K562 (cell line): ENCODE data around the gene POLR1B.

Source experiments
- CC2D1A ChIP-seq: fragments of 450-650 bp; IDR thresholded peaks from 2 replicates; pipeline ENCODE4 v1.6.1; 2017; ENCODE audit warnings: mild to moderate bottlenecking
- CTCF ChIP-seq, 3 experiments: IDR thresholded peaks in 2 of 3; conservative IDR thresholded peaks in 1 of 3; 2 replicates each; pipeline ENCODE4 v1.5.1; 2011 to 2012; ENCODE audit warnings: low read length in 3 of 3, mild to moderate bottlenecking in 3 of 3, control low read depth in 2 of 3, improper control_type of control experiment in 1 of 3, inconsistent platforms in 1 of 3, low read depth in 1 of 3, mixed read lengths in 1 of 3, moderate library complexity in 1 of 3; ENCODE audit not compliant: insufficient read depth in 2 of 3
- GTF2F1 ChIP-seq: IDR thresholded peaks from 2 replicates; pipeline ENCODE4 v1.6.1; 2011; ENCODE audit warnings: low read depth, low read length, improper control_type of control experiment
- KLF1 ChIP-seq: fragments of 450-650 bp; IDR thresholded peaks from 2 replicates; pipeline ENCODE4 v1.6.1; 2016; ENCODE audit warnings: missing genetic modification characterization, missing compliant biosample characterization
- L3MBTL2 ChIP-seq: fragments of 450-650 bp; IDR thresholded peaks from 2 replicates; pipeline ENCODE4 v1.6.1; 2016; ENCODE audit warnings: mild to moderate bottlenecking, moderate library complexity
- MXD1 ChIP-seq: fragments of 250-450 bp; sonication (Bioruptor Pico); IDR thresholded peaks from 2 replicates; pipeline ENCODE4 v1.8.0; 2021; ENCODE audit warnings: borderline replicate concordance, mild to moderate bottlenecking, moderate library complexity; ENCODE audit not compliant: poor library complexity, severe bottlenecking
- POLR2A ChIP-seq: fragments of 450-650 bp; conservative IDR thresholded peaks from 2 replicates; pipeline ENCODE4 v1.6.1; 2016
- POLR2AphosphoS5 ChIP-seq: IDR thresholded peaks from 2 replicates; pipeline ENCODE4 v1.6.1; 2011; ENCODE audit warnings: mild to moderate bottlenecking, low read depth, low read length, moderate library complexity; ENCODE audit not compliant: control insufficient read depth, insufficient read depth
- REST ChIP-seq, 2 experiments: fragments of 450-650 bp; formaldehyde crosslinking in 1 of 2; IDR thresholded peaks; 2 replicates each; pipeline versions ENCODE4 v1.4.0 to v1.6.1; 2014 to 2020; ENCODE audit warnings: mild to moderate bottlenecking in 2 of 2, borderline replicate concordance in 1 of 2, low read depth in 1 of 2
- SMARCA5 ChIP-seq: fragments of 450-650 bp; IDR thresholded peaks from 2 replicates; pipeline ENCODE4 v1.6.1; 2016
- SRSF9 ChIP-seq: fragments of 200-400 bp; formaldehyde crosslinking; IDR thresholded peaks from 2 replicates; pipeline ENCODE4 v1.6.1; 2017; ENCODE audit warnings: low read depth, low read length, borderline replicate concordance
- USF1 ChIP-seq: sonication (generic); formaldehyde crosslinking; IDR thresholded peaks from 2 replicates; pipeline ENCODE4 v1.9.0; 2022; ENCODE audit warnings: mild to moderate bottlenecking, missing genetic modification reagents
- ZBTB43 ChIP-seq: sonication (generic); formaldehyde crosslinking; IDR thresholded peaks from 2 replicates; pipeline ENCODE4 v1.8.0; 2023; ENCODE audit warnings: mild to moderate bottlenecking, missing genetic modification reagents
- ZBTB7A ChIP-seq: IDR thresholded peaks from 2 replicates; pipeline ENCODE4 v1.6.1; 2011; ENCODE audit warnings: low read depth, mild to moderate bottlenecking, low read length, moderate library complexity, borderline replicate concordance; ENCODE audit not compliant: control insufficient read depth

GRCh38 chr2:112529757-112530156 is 12.5 kb upstream of the POLR1B start:
- TF ChIP-seq USF1 (CRISPR knock-in tag): no peak
- TF ChIP-seq CTCF (IDR thresholded peaks at IDR 0.05 in 2 of 3, conservative IDR thresholded peaks at IDR 0.05 in 1 of 3; ENCODE audit: insufficient read depth in 2 of 3, low read depth in 1 of 3, low read length in 3 of 3): no peak
- TF ChIP-seq POLR2AphosphoS5: no peak
- no peak for TF ChIP-seq GTF2F1
- TF ChIP-seq SRSF9: no peak
- no peak for TF ChIP-seq L3MBTL2
- TF ChIP-seq POLR2A: no peak
- no peak for TF ChIP-seq REST (IDR thresholded peaks at IDR 0.05; ENCODE audit: borderline replicate concordance)
- no peak for TF ChIP-seq REST (CRISPR knock-in tag; IDR thresholded peaks at IDR 0.05; ENCODE audit: low read depth)
- no peak for TF ChIP-seq ZBTB7A
- TF ChIP-seq MXD1 (CRISPR knock-in tag): no peak
- no peak for TF ChIP-seq KLF1 (tag)
- TF ChIP-seq ZBTB43: no peak
- TF ChIP-seq SMARCA5: no peak
- TF ChIP-seq CC2D1A: no peak
